Osteoblast (primary cell): ENCODE results near the gene GLRX5. TPM values are rescaled to one million over a fixed set of nuclear protein-coding genes. Genes with fewer than 3 reads are reported as not detected.
A peak's percentile ranks its signal among the peaks of the same experiment; 100 is the strongest.

Source experiments
- DNase-seq: peaks from one replicate; pipeline ENCODE4 v3.0.0; 2011; ENCODE audit warnings: low spot score, mixed read lengths; ENCODE audit not compliant: insufficient read length; ENCODE audit errors: missing footprints
- H2AFZ ChIP-seq: 2 replicates; pipeline ENCODE4 v1.6.0; 2011; ENCODE audit warnings: mild to moderate bottlenecking, low read length
- H3K27ac ChIP-seq: 2 replicates; pipeline ENCODE4 v1.5.1; 2011; ENCODE audit warnings: mild to moderate bottlenecking, low read depth, low read length, moderate library complexity
- H3K27me3 ChIP-seq: 2 replicates; pipeline ENCODE4 v1.6.0; 2012; ENCODE audit warnings: mild to moderate bottlenecking, control low read depth, inconsistent platforms, low read length, moderate library complexity; ENCODE audit not compliant: insufficient read depth
- H3K36me3 ChIP-seq: 2 replicates; pipeline ENCODE4 v1.5.1; 2011; ENCODE audit warnings: mild to moderate bottlenecking, low read length, control low read depth, moderate library complexity; ENCODE audit not compliant: insufficient read depth
- H3K4me1 ChIP-seq: 2 replicates; pipeline ENCODE4 v1.5.1; 2011; ENCODE audit warnings: mild to moderate bottlenecking, low read length, control low read depth, moderate library complexity; ENCODE audit not compliant: insufficient read depth
- H3K4me2 ChIP-seq: 2 replicates; pipeline ENCODE4 v1.6.0; 2011; ENCODE audit warnings: mild to moderate bottlenecking, low read length; ENCODE audit not compliant: insufficient read depth
- H3K4me3 ChIP-seq: fragments of 200-600 bp; sonication (generic); 3 replicates; pipeline ENCODE4 v1.5.1; 2012; ENCODE audit warnings: mild to moderate bottlenecking, low read length, inconsistent platforms; ENCODE audit not compliant: insufficient read depth
- H3K79me2 ChIP-seq: 2 replicates; pipeline ENCODE4 v1.6.0; 2012; ENCODE audit warnings: mild to moderate bottlenecking, low read length, control low read depth, inconsistent platforms; ENCODE audit not compliant: insufficient read depth
- H3K9me3 ChIP-seq: 2 replicates; pipeline ENCODE4 v1.5.1; 2011; ENCODE audit warnings: low read depth, low read length, control low read depth
- H4K20me1 ChIP-seq: 2 replicates; pipeline ENCODE4 v1.6.0; 2012; ENCODE audit warnings: mild to moderate bottlenecking, low read length, control low read depth; ENCODE audit not compliant: insufficient read depth
- total RNA-seq: library from RNA; depleted of rRNA; stranded (reverse); fragments of >200 nt; gene quantifications from 2 replicates; pipeline ENCODE4 v1.2.3, GENCODE V29; 2012
- TF ChIP-seq, protein P1 (sequence below): IDR thresholded peaks from 2 replicates; pipeline ENCODE4 v1.5.1; 2011; ENCODE audit warnings: mild to moderate bottlenecking, low read depth, low read length, moderate library complexity; ENCODE audit errors: extremely low read depth

The GLRX5 gene
- total RNA-seq, 1 donor = 19.9 TPM

DNA sequence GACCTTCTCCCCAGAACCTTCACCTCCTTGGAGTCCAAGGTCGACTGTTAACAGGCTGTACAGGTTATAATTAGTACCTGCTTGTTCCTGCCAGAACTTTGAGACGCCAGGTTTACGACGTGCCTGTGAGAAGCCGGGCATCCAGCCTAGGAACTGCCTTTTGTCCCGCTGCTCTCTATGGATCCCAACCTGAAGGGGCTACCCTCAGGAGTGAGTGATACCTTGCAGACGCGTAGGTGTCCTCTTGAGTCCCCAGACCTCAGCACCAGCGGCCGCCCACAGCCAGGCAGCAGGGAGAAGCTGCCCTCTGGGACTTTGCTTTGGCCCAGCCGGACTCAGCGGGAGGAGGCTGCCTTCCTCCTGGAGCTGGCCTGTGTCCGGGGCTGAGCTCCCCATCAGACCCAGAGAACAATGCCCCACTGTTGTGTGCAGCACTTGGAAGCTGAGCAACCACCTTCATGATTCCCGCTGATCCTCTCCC, 34.6 kb upstream of the GLRX5 start:
- no peaks in the 10 kb centered on the region for H4K20me1 ChIP-seq
- peaks cover 44% of the 10 kb centered on the region for H3K4me1 ChIP-seq
- no peaks in the 10 kb centered on the region for H3K27me3 ChIP-seq
- H3K4me2 ChIP-seq = no peak overlapping the region
- H3K9me3 ChIP-seq = no peaks in the 10 kb centered on the region
- H3K4me3 ChIP-seq = no peak overlapping the region
- DNase-seq = no peak
- TF ChIP-seq, protein P1, sequence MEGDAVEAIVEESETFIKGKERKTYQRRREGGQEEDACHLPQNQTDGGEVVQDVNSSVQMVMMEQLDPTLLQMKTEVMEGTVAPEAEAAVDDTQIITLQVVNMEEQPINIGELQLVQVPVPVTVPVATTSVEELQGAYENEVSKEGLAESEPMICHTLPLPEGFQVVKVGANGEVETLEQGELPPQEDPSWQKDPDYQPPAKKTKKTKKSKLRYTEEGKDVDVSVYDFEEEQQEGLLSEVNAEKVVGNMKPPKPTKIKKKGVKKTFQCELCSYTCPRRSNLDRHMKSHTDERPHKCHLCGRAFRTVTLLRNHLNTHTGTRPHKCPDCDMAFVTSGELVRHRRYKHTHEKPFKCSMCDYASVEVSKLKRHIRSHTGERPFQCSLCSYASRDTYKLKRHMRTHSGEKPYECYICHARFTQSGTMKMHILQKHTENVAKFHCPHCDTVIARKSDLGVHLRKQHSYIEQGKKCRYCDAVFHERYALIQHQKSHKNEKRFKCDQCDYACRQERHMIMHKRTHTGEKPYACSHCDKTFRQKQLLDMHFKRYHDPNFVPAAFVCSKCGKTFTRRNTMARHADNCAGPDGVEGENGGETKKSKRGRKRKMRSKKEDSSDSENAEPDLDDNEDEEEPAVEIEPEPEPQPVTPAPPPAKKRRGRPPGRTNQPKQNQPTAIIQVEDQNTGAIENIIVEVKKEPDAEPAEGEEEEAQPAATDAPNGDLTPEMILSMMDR = no peak
- peak overlapping the region; percentile 19 for H3K27ac ChIP-seq
- H3K36me3 ChIP-seq = no peaks in the 10 kb centered on the region
- H3K79me2 ChIP-seq = peaks cover 40% of the 10 kb centered on the region
- H2AFZ ChIP-seq = peak overlapping the region; percentile 12

DNA sequence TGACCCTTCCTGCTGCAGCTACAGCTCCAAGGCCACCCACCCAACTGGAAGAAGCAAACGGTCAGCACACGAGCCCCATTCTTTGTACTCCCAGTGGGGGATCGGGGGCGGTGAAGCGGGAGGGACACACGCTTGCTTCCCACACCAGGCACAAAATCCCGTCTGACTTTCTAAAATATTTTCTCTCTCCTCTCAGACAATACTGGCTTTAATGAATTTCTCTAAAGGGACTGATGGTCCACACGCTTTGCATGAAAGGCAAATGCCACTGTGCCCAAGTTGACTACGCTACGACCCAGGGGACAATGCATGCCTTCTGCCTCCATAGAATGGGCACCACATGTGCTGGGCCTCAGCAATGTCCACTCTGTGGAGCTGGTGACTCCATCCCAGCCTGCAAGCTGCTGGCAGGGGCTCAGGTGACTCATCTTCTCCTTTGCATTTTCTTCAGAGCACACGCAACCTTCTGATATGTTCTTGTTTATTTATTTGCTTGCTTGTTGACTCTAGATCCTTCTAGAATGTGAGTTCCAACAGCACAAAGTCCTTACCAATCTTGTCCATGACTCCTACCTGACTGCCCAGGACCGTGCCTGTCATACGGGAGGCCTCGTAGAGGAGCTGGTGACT, 34.0 kb upstream of the GLRX5 start:
- no peak overlapping the region for H3K4me3 ChIP-seq
- H3K4me2 ChIP-seq = no peak overlapping the region
- H3K36me3 ChIP-seq = no peaks in the 10 kb centered on the region
- no peaks in the 10 kb centered on the region for H4K20me1 ChIP-seq
- H3K27me3 ChIP-seq = no peaks in the 10 kb centered on the region
- H3K27ac ChIP-seq = peak overlapping the region; percentile 19
- TF ChIP-seq, protein P1 = no peak
- DNase-seq = peak; percentile 96
- no peaks in the 10 kb centered on the region for H3K9me3 ChIP-seq
- peaks cover 43% of the 10 kb centered on the region for H3K4me1 ChIP-seq
- H2AFZ ChIP-seq = peak overlapping the region; percentile 12
- peaks cover 34% of the 10 kb centered on the region for H3K79me2 ChIP-seq

DNA sequence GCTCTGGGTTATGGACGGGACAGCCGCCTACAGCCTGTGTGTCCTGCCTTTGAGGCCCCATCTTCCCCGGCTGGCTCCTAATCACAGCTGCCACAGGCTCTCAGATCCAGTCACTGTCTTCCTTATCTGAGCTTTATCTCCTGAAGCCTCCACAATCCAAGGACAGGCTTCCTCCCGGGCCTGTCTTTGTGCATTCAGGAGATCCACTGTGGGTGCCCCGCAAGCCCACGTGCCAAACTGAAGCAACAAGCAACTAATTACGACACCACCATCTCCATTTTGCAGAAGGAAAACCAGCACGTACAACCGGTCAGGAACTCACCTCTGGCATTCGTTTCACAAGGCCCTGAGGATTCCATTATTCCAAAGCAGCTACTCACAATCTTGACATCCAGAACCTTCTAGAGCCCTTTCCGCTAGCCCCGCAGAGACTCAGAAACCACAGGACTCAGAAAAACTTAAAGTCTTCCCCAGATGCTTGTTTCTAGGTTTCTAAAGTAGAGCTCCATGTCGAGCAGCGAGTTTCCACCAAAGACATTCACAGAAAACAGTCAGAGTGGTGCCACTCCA, 32.4 kb upstream of the GLRX5 start:
- H3K4me1 ChIP-seq = peaks cover 36% of the 10 kb centered on the region
- H3K4me3 ChIP-seq = no peak overlapping the region
- H3K9me3 ChIP-seq = no peaks in the 10 kb centered on the region
- TF ChIP-seq, protein P1 = no peak
- no peaks in the 10 kb centered on the region for H4K20me1 ChIP-seq
- H3K27ac ChIP-seq = no peak overlapping the region
- no peaks in the 10 kb centered on the region for H3K27me3 ChIP-seq
- H3K79me2 ChIP-seq = peaks cover 42% of the 10 kb centered on the region
- DNase-seq = no peak
- H2AFZ ChIP-seq = no peak overlapping the region
- H3K36me3 ChIP-seq = no peaks in the 10 kb centered on the region
- H3K4me2 ChIP-seq = no peak overlapping the region

GRCh38 chr14:95503365-95504134, 31.3 kb upstream of the GLRX5 start:
- H3K4me3 ChIP-seq = no peak overlapping the region
- no peak overlapping the region for H3K4me2 ChIP-seq
- no peak overlapping the region for H3K27ac ChIP-seq
- H3K4me1 ChIP-seq = peaks cover 46% of the 10 kb centered on the region
- no peaks in the 10 kb centered on the region for H4K20me1 ChIP-seq
- H3K79me2 ChIP-seq = peaks cover 46% of the 10 kb centered on the region
- no peaks in the 10 kb centered on the region for H3K36me3 ChIP-seq
- H3K27me3 ChIP-seq = no peaks in the 10 kb centered on the region
- H3K9me3 ChIP-seq = no peaks in the 10 kb centered on the region
- no peak for DNase-seq
- no peak overlapping the region for H2AFZ ChIP-seq
- TF ChIP-seq, protein P1 = no peak
